GM21360 (cell line): Measurements from ENCODE around the gene GALNT5.
A peak's percentile ranks its signal among the peaks of the same experiment; 100 is the strongest.
"Not testable (repeated sequence)": the region's sequence is repeated elsewhere in the genome, so short reads cannot be mapped to it uniquely, and the experiment has no call there.

Source experiments
- ATAC-seq: cut with Tn5 transposase; IDR thresholded peaks from one replicate; pipeline ENCODE4 v1.9.1; 2021; ENCODE audit warnings: mild to moderate bottlenecking, moderate library complexity; ENCODE audit not compliant: unreplicated experiment

GALNT5 gene, protein sequence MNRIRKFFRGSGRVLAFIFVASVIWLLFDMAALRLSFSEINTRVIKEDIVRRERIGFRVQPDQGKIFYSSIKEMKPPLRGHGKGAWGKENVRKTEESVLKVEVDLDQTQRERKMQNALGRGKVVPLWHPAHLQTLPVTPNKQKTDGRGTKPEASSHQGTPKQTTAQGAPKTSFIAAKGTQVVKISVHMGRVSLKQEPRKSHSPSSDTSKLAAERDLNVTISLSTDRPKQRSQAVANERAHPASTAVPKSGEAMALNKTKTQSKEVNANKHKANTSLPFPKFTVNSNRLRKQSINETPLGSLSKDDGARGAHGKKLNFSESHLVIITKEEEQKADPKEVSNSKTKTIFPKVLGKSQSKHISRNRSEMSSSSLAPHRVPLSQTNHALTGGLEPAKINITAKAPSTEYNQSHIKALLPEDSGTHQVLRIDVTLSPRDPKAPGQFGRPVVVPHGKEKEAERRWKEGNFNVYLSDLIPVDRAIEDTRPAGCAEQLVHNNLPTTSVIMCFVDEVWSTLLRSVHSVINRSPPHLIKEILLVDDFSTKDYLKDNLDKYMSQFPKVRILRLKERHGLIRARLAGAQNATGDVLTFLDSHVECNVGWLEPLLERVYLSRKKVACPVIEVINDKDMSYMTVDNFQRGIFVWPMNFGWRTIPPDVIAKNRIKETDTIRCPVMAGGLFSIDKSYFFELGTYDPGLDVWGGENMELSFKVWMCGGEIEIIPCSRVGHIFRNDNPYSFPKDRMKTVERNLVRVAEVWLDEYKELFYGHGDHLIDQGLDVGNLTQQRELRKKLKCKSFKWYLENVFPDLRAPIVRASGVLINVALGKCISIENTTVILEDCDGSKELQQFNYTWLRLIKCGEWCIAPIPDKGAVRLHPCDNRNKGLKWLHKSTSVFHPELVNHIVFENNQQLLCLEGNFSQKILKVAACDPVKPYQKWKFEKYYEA

DNA sequence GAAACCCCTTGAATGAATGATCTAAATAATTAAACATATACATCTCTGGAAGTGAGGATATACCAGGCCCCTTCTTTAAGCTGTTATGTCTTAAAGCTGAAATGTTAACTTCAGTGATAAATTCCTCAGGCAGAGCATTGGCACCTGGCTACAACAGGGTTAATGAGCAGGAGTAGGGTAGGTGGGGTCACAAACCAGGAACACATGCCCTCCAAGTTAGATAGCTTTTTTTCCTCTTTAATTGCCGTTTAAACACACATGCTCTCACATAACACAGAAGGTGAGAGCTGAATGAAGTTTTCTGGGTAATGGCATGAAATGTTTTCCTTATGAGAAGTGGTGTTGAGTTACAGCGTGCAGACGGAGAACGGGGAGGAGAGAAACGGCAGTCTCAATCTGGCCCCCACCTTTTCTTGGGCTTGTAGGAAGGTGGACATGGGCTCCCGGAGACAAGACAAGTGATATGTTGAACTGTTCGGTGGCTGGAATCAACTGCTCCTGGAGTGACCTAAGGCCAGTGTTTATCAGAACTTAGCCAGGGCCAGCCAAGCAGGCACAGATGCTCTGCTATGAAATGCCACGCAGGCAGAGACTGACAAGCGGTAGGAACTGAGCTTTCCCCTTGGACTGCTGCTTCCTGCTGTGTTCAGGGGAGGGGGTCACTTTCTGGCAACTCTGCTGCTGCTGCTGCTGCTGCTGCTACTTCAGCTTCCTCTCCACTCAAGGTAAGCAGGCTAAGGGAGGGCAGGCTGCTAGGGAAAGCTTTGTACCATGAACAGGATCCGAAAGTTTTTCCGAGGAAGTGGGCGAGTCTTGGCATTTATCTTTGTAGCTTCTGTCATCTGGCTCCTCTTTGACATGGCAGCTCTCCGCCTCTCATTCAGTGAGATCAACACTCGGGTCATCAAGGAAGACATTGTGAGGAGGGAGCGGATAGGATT, at the start of gene GALNT5:
Gene GALNT5 (plus strand): TSS at position 394 of the 941 bp plus-strand sequence. CDS start 378 bp downstream, at position 772.
- ATAC-seq: no peak

DNA sequence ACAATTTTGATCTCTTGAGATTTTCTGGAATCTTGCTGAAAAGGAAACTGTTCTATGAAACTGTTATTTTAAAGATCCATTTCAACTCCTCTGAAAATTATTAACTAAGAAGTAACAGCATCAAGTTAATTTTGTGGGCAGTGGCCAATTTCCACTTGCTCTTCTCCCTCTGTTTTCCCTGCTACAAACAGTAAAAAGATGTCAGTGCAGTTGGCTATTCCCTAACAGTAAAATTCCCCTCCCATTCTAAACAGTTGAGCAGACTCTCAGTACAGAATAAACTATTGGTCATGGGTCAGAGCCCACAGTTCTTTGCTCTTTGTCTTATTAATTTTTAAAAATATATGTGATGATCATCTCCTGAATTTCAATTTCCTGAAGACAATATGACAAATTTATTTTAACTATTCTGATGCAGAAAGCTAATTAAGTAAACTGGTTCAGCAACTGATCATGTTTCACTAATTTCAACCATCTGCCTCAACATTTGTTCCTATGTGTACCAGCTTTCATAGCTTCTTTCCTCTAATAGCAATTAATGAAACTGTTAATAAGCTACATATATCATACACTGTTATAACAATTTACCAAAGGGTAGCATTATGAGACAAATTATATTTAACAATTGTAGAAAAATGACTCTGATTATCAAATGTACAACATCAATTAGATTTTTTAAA, 41.1 kb upstream of the GALNT5 start:
- ATAC-seq: no peak

DNA sequence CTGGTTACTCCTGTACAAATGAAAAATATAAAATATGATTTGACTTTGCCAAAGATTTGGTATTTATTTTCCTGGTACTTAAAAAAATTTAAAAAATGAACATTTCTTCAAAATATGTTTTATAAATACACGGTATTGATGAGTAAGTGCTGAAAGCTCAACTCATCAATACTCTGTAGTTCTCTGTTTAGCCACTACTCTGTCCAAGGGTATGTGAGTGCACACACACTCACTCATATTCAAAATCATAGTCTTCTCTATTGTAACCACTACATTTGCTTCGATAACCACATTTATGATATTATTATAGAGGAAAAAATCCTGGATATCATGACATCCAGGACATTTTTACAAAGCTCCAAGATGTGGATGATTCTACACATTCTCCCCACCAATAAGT, 40.1 kb upstream of the GALNT5 start:
- no peak for ATAC-seq

DNA sequence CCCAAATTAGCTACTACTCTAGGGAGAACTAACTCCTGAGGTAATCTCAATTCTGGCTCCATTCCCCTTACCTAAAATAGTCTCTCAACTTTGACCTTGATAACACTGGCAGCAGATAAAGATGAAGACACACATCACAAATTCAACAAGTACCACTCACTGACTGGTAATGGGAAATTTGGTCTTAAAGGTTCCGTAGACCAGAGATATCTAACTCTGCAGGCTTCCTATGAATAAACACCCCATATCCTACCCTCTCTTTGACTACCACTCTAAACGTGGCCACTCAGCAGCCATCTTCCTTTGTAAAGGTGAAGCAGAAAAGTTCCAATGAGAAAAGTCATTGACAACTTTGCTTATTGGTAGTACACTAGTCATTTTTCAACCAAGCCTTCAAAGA, 38.6 kb upstream of the GALNT5 start:
- no peak for ATAC-seq

DNA sequence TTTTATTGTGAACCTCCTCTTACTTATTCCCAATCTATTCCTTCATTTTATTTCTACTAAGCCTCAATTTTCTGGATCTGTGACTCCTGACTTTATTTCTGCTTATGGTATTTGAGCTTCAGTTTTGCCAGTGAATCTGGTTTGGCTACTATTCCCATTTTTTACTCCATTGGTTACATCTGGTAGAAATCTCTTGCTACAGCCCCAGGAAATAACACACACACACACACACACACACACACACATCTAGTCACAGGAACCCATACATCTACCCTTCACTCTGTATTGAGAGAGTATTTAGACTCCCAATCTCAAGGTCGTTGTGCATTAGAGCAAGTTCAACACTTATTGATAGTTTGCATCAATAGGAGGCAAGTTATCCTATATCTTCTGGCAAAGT, 37.0 kb upstream of the GALNT5 start:
- ATAC-seq: no peak

DNA sequence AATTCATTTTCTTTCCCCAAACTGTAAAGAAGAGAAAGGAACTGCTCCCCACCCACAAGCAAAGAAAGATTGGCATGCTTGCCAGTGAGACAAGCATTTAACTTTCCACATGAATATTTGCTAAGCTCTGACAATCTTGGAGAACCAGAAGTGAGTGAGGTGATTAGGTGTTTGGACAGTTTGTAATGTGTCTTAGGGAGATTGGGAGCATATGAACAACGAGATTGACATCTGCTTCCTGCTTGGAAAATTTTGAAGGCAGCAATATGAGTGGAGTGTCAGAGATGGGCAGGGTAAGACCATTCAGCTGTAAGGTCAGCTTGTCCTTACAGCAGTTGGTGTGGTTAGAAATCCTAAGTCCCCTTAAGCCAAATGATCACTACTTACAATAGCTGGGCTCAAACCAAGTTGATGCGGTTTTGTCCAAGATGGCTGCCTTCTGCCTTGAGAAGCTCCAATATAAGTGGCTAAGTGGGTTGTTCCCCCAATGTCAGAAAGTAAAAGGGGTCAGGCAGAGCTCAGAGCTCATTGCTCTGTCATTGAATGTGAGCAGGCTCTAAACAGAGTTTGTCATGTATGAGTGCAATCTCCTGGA, 36.0 kb upstream of the GALNT5 start:
- no peak for ATAC-seq

DNA sequence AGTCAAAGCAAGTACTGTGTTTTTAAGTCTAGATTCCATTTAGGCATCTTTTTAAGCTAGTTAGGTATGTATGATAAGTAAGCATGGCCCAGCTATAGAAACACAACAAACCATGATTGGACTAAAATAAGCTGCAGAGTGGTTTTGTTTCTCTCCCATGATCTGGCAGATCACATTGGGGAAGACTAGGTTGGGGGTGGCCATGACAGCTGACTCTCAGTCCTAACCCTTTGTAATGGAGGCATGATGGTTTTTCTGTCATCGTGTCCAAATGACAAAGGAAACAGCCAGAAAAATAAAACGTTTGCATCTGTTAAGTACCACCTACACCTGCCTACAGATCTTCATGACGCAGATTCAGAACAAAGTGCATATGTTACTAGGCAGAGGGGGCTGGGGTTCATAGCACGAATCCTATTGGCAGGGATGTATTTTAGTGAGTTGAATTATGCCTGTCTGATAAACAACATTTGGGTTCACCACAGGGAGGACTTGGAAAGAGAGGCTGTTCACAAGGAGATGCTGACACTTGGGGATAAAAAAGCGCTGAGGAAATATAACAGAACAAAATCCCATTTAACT, 33.8 kb upstream of the GALNT5 start:
- ATAC-seq: no peak

DNA sequence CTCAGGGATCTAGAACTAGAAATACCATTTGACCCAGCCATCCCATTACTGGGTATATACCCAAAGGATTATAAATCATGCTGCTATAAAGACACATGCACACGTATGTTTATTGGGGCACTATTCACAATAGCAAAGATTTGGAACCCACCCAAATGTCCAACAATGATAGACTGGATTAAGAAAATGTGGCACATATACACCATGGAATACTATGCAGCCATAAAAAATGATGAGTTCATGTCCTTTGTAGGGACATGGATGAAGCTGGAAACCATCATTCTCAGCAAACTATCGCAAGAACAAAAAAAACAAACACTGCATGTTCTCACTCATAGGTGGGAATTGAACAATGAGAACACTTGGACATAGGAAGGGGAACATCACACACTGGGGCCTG, 33.1 kb upstream of the GALNT5 start:
- ATAC-seq: not testable (repeated sequence)

DNA sequence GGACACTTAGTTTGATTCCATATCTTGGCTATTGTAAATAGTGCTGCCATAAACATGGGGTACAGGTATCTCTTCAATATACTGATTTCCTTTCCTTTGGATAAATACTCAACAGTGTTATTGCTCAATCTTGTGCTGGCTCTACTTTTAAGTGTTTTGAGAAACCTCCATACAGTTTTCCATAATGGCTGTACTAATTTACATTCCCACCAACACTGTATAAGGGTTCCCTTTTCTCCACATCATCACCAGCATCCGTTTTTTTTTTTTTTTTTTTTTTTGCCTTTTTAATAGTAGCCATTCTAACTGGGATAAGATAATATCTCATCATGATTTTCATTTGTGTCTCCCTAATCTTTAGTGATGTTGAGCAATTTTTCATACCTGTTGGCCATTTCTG, 29.9 kb upstream of the GALNT5 start:
- ATAC-seq: no peak

DNA sequence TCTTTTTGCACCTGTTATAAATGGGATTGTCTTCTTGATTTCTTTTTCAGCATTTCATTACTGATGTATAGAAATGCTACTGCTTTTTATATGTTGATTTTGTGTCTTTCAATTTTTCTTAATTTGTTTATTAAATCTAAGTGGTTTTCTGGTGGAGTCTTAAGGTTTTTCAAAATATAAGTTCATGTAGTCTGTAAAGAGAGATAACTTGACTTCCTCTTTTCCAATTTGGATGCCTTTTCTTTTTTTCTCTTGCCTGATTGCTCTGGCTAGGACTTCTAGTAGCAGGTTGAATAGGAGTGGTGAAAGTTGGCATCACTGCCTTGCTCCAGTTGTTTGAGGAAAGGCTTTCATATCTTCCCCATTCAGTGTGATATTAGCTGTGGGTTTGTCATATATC, 28.6 kb upstream of the GALNT5 start:
- ATAC-seq: no peak

DNA sequence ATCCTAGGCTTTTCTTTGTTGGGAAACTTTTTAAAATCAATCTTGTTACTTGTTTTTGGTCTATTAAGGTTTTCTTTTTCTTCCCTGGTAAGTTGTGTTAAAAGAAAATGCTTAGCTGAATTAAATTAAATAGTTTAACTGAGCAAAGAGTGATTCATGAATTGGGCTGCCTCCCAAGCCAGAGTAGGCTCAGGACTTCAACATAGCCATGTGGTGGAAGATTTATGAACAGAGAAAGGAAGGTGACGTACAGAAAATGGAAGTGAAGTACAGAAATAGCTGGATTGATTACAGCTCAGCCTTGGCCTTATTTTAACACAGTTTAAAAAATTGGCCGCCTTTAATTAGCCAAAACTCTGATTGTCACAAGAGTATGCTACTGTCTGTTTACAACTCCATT, 27.9 kb upstream of the GALNT5 start:
- no peak for ATAC-seq

DNA sequence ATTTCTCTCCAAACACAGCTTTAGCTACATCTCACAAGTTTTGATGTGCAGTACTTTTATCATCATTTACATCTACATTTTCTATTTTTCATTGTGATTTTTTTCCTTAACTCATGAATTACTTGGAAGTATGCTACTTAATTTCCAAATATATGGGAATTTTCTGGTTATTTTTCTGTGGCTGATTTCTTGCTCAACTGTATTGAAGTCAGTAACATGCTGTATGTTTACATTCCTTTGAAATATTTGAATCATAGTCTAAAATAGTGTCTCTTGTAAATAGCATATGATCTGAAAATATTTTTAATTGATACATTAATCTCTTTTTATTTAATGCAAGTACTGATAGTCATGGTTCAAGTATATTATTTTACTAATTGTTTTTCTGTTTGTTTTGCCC, 26.0 kb upstream of the GALNT5 start:
- ATAC-seq: no peak

DNA sequence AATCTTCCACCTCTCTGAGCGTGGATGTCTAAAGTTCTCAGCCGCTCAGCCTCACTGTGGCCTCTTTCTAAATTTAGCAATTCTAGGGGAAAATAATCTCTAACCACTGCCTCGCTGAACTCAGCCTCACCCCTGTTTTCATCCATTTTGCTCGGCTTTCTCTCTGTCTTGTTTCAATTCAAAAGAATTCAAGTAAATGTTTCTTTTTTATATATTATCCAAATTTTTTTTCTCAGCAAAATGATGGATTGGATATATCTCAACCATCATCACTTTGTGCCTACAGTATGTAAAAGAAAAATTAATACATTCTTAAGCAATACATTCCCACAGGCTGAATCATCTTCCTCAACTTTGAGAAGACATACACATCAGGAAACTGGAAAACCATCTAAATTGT, 24.0 kb upstream of the GALNT5 start:
- no peak for ATAC-seq

DNA sequence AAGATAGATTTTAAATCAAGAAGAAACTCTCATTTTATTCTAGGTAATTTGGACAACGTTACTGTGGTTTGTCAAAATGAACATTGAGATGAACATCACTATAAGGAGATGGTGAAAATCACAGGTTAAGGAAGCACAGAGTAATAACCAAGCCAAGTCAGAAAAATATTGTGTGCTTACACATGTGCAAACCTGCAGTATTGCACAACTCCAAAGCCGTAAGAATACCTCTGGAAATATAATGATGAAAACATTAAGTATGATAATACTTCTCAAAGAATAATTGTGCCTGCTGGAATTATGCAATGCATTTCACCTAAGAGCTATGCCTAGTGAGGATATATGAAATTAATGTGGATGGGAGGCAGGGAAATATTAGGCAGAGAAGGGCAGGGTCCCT, 21.1 kb upstream of the GALNT5 start:
- no peak for ATAC-seq

DNA sequence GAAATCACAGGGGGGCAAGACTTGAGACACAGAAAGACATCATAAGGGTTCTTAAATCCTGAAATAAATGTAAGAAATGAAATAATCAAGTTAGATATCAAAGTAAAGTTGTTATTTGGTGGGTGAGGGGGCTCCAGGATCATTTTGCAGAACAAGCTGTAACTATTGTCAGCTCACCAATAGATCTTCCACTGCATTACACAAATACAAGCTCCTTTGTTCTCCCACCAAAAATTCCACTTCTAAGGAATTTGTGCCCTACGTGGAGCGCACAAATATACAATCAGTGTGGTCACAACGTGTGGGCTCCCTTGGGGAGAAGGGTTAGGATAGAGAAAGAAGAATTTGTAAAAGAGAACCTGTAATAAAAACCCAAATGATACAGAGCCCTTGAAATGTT, 19.2 kb upstream of the GALNT5 start:
- ATAC-seq: no peak

DNA sequence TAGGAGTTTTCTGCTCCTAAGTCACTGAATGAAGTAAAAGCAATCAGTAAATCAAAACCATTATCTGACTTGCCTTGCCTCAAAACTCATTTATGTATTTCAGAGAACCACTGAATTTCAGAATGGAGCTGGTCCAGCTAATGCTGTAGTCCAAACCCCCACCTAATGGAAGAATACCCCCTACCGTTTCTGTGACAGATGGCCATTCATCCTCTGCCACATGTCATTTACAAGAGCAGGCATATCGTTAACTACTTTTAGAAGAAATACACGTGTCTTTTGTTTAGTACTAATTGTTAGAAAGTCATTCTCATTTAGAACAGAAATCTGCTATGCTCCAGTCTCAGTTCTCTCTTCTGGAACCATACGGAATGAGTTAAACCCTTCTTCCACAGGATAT, 12.8 kb upstream of the GALNT5 start:
- no peak for ATAC-seq

DNA sequence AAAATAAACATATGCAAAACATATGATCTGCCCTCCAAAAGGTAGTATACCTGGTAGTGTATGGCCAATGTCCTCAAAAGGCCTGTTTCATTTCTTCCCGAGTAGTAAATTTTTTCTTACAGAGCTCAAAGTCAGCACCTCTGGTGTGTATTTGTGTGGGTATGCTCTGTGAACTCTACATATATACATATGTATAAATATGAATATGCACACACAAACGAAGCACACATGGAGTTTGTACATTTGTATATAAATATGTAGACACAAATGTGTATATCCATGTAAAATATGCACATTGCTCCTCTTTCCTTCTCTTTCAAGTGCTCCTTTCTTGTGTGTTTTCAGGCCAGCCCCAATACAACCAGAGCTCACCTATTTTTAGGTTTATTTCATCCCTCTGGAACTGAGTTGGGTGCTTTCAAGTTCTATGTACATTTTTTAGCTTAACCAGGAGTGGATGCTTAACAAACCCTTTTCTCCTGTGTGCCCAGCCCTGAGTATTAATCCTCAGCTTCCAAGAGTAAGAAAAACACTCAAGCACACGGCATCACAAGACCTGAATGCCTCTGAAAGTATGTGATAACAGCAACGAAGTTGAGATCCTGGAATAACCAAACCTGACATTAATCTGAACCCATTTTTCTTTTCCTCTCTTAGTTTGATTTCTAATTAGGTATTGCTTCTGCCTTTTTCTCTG, 12.2 kb upstream of the GALNT5 start:
- no peak for ATAC-seq

DNA sequence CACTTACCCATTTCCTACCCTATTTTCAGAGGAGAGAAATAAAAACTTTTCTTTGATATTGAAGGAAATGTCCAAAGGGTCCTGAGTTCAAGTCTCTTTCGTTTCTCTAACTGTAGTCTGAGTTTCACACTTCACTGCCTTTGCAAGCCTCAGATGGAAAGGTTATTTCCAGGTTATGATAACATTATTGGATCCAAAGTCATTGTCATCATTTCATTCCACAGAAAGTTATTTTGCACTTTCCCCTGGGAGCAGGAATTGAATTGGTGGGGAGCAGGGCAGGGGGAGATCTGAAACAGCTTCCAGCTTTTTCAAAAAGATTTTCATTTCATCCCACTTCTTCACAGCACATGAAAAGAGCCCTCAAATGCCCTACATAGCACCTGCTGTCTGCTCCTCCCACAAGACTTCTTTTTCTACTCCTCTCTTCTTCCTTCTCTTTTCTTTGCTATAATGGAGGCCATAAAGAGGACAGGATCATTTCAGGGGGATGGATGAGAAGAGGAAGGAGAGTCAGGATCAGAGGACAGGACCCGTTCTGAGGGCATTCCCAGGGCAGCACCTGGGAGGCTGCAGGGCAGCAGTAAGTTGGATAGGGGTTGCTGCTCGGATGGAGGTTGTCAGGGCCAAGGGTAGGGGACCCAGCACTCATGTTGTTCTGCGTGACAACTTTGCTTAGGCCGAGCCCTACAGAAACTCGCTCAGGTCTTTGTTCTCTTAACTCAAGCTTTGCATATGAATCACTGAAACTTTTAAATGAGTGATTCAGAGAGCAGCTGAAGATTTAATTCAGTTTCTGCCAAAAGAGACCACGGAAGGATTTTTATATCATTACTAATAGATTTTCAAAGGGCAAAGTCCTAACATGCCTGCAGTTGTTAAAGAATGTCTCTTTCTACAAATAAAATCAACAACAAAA, 11.4 kb upstream of the GALNT5 start:
- peak; percentile 99 for ATAC-seq
